IMR-90 (cell line): Measurements from ENCODE around the gene ACCSL. TPM values are rescaled to one million over a fixed set of nuclear protein-coding genes. Genes with fewer than 3 reads are reported as not detected.

ENCODE experiments used
- ATAC-seq: fragments of 200-7000 bp; cut with Tn5 transposase; 2 replicates; pipeline ENCODE4 v1.9.1; 2020; ENCODE audit warnings: low read depth, mild to moderate bottlenecking, moderate library complexity
- BruUV-seq: library from RNA; stranded (reverse); fragments of 400-500 nt; replicated peaks from 2 replicates; lab custom pipeline; 2021; lab: Mats Ljungman, UMichigan
- CTCF ChIA-PET: fragments of 300-600 bp; formaldehyde crosslinking; extraction: SDS; loops from one replicate; lab custom pipeline; 2021; ENCODE audit warnings: antibody characterized with exemption; lab: Yijun Ruan, JAX
- POLR2A ChIA-PET: fragments of 300-600 bp; sonication (Branson Sonifier 250); formaldehyde crosslinking; loops from one replicate; lab custom pipeline; 2022; ENCODE audit warnings: antibody characterized with exemption; ENCODE audit not compliant: unreplicated experiment; lab: Charles Lee
- DNase-seq: peaks from one replicate; pipeline ENCODE4 v3.0.0; 2013
- H2AFZ ChIP-seq: replicated peaks from 2 replicates; pipeline ENCODE3; 2013; ENCODE audit warnings: low read length, mild to moderate bottlenecking; ENCODE audit not compliant: poor library complexity
- H2AK5ac ChIP-seq: 2 replicates; pipeline ENCODE4 v1.6.1; 2013; ENCODE audit warnings: low read depth, low read length, inconsistent platforms
- H2AK9ac ChIP-seq: replicated peaks from 2 replicates; pipeline ENCODE3; 2013; ENCODE audit warnings: mild to moderate bottlenecking, low read depth, low read length, moderate library complexity; ENCODE audit not compliant: poor library complexity
- H2BK120ac ChIP-seq: 2 replicates; pipeline ENCODE4 v1.6.1; 2013; ENCODE audit warnings: low read depth, low read length, inconsistent platforms
- H2BK15ac ChIP-seq: 3 replicates; pipeline ENCODE4 v1.6.1; 2013; ENCODE audit warnings: low read depth, low read length, inconsistent platforms
- H2BK20ac ChIP-seq: 2 replicates; pipeline ENCODE4 v1.6.1; 2013; ENCODE audit warnings: low read depth, mild to moderate bottlenecking, inconsistent platforms, low read length, moderate library complexity
- H2BK5ac ChIP-seq: 2 replicates; pipeline ENCODE4 v1.6.1; 2013; ENCODE audit warnings: mild to moderate bottlenecking, low read depth, low read length, inconsistent platforms; ENCODE audit not compliant: poor library complexity, severe bottlenecking
- H3K14ac ChIP-seq: replicated peaks from 2 replicates; pipeline ENCODE4 v1.6.1; 2013; ENCODE audit warnings: low read depth, low read length, inconsistent platforms
- H3K18ac ChIP-seq: 2 replicates; pipeline ENCODE4 v1.6.1; 2013; ENCODE audit warnings: low read depth, low read length, control low read depth
- H3K23ac ChIP-seq: 2 replicates; pipeline ENCODE4 v1.6.1; 2013; ENCODE audit warnings: low read depth, low read length, inconsistent platforms
- H3K27ac ChIP-seq: 2 replicates; pipeline ENCODE4 v1.5.1; 2013; ENCODE audit warnings: mild to moderate bottlenecking, control low read depth, low read length; ENCODE audit not compliant: insufficient read depth
- H3K27me3 ChIP-seq: 2 replicates; pipeline ENCODE4 v1.6.1; 2013; ENCODE audit warnings: low read length; ENCODE audit not compliant: control insufficient read depth, insufficient read depth
- H3K36me3 ChIP-seq: 2 replicates; pipeline ENCODE4 v1.6.1; 2013; ENCODE audit warnings: low read length, mixed read lengths; ENCODE audit not compliant: control insufficient read depth, insufficient read depth
- H3K4ac ChIP-seq: 2 replicates; pipeline ENCODE4 v1.6.1; 2013; ENCODE audit warnings: low read depth, low read length, inconsistent platforms
- H3K4me1 ChIP-seq: 2 replicates; pipeline ENCODE4 v1.6.1; 2013; ENCODE audit warnings: low read length, mixed read lengths; ENCODE audit not compliant: control insufficient read depth, insufficient read depth
- H3K4me2 ChIP-seq: 2 replicates; pipeline ENCODE4 v1.6.1; 2013; ENCODE audit warnings: low read depth, mild to moderate bottlenecking, control low read depth, low read length, moderate library complexity
- H3K4me3 ChIP-seq: 2 replicates; pipeline ENCODE4 v1.5.1; 2013; ENCODE audit warnings: low read depth, mild to moderate bottlenecking, control low read depth, low read length, moderate library complexity; ENCODE audit not compliant: insufficient read depth
- H3K56ac ChIP-seq: 2 replicates; pipeline ENCODE4 v1.6.1; 2013; ENCODE audit warnings: low read length, inconsistent platforms; ENCODE audit not compliant: insufficient read depth; ENCODE audit errors: extremely low read depth
- H3K79me1 ChIP-seq, 2 experiments: 2 replicates each; pipeline ENCODE4 v1.6.1; 2013; ENCODE audit warnings: low read length in 2 of 2, inconsistent platforms in 1 of 2, low read depth in 1 of 2
- H3K9ac ChIP-seq: 2 replicates; pipeline ENCODE4 v1.6.1; 2013; ENCODE audit warnings: low read depth, low read length, control low read depth
- H3K9me1 ChIP-seq: 2 replicates; pipeline ENCODE4 v1.6.1; 2013; ENCODE audit warnings: low read length, inconsistent platforms; ENCODE audit not compliant: insufficient read depth
- H3K9me3 ChIP-seq: 2 replicates; pipeline ENCODE4 v1.6.1; 2013; ENCODE audit warnings: low read length; ENCODE audit not compliant: control insufficient read depth, insufficient read depth
- H4K20me1 ChIP-seq: 2 replicates; pipeline ENCODE4 v1.6.1; 2013; ENCODE audit warnings: low read length, inconsistent platforms; ENCODE audit not compliant: insufficient read depth
- H4K5ac ChIP-seq: 2 replicates; pipeline ENCODE4 v1.6.1; 2013; ENCODE audit warnings: mild to moderate bottlenecking, low read depth, low read length, control low read depth
- H4K8ac ChIP-seq, 2 experiments: 2 replicates each; pipeline ENCODE4 v1.6.1; 2013; ENCODE audit warnings: low read depth in 2 of 2, low read length in 2 of 2, control low read depth in 1 of 2, inconsistent platforms in 1 of 2
- H4K91ac ChIP-seq: 2 replicates; pipeline ENCODE4 v1.6.1; 2013; ENCODE audit warnings: low read depth, low read length, inconsistent platforms; ENCODE audit not compliant: insufficient read depth
- BHLHE40 ChIP-seq: fragments of 150-350 bp; IDR thresholded peaks from 2 replicates; pipeline ENCODE4 v1.6.1; 2016; ENCODE audit warnings: mild to moderate bottlenecking, low read depth, low read length
- CEBPB ChIP-seq: IDR thresholded peaks from 2 replicates; pipeline ENCODE4 v1.6.1; 2012; ENCODE audit warnings: low read depth, low read length, improper control_type of control experiment
- CHD1 ChIP-seq: IDR thresholded peaks from 2 replicates; pipeline ENCODE4 v1.6.1; 2012; ENCODE audit warnings: low read depth, low read length, improper control_type of control experiment
- CTCF ChIP-seq: conservative IDR thresholded peaks from 2 replicates; pipeline ENCODE4 v1.5.1; 2012; ENCODE audit warnings: mild to moderate bottlenecking, low read depth, low read length, improper control_type of control experiment
- ELK1 ChIP-seq: fragments of 150-350 bp; IDR thresholded peaks from 2 replicates; pipeline ENCODE4 v1.6.1; 2016; ENCODE audit warnings: low read depth, mild to moderate bottlenecking, low read length, moderate library complexity, borderline replicate concordance
- FOS ChIP-seq: fragments of 150-350 bp; IDR thresholded peaks from 2 replicates; pipeline ENCODE4 v1.6.1; 2016; ENCODE audit warnings: low read depth, low read length
- MAFK ChIP-seq: IDR thresholded peaks from 2 replicates; pipeline ENCODE4 v1.6.1; 2012; ENCODE audit warnings: low read depth, low read length, improper control_type of control experiment
- NFE2L2 ChIP-seq: fragments of 150-350 bp; IDR thresholded peaks from 2 replicates; pipeline ENCODE4 v1.6.1; 2016; ENCODE audit warnings: low read depth, mild to moderate bottlenecking, low read length
- POLR2A ChIP-seq: IDR thresholded peaks from 2 replicates; pipeline ENCODE4 v1.6.1; 2012; ENCODE audit warnings: mild to moderate bottlenecking, low read depth, low read length
- RCOR1 ChIP-seq: IDR thresholded peaks from 2 replicates; pipeline ENCODE4 v1.6.1; 2012; ENCODE audit warnings: mild to moderate bottlenecking, low read length, improper control_type of control experiment; ENCODE audit not compliant: insufficient replicate concordance
- RFX5 ChIP-seq: IDR thresholded peaks from 2 replicates; pipeline ENCODE4 v1.8.0; 2012; ENCODE audit warnings: low read depth, mild to moderate bottlenecking, low read length, moderate library complexity
- SMC3 ChIP-seq: fragments of 150-350 bp; IDR thresholded peaks from 2 replicates; pipeline ENCODE4 v1.6.1; 2016; ENCODE audit warnings: low read depth, mild to moderate bottlenecking, antibody characterized with exemption, low read length, moderate library complexity
- USF2 ChIP-seq: fragments of 150-350 bp; IDR thresholded peaks from 2 replicates; pipeline ENCODE4 v1.6.1; 2017; ENCODE audit warnings: mild to moderate bottlenecking, antibody characterized with exemption, low read length, low read depth
- WGBS, 2 experiments: methylation state at CpG; one replicate each; pipeline versions ENCODE4 v1.1.5 to v1.1.7; 2013; ENCODE audit warnings: missing lambda C conversion rate in 2 of 2; ENCODE audit not compliant: insufficient read length in 1 of 2; ENCODE audit errors: extremely low coverage in 2 of 2; 5-methylcytosine and 5-hydroxymethylcytosine counted together
- dilution Hi-C: fragments of 300-500 bp; cut with HindIII; formaldehyde crosslinking; loops from one replicate; pipeline ENCODE4 v1.14.3; 2018; ENCODE audit warnings: low sequenced_read_pairs; ENCODE audit not compliant: unreplicated experiment
- in situ Hi-C: fragments of 300-500 bp; cut with MboI; formaldehyde crosslinking; loops from 3 replicates; pipeline ENCODE4 v1.14.3; 2019; ENCODE audit warnings: low sequenced_read_pairs, inconsistent platforms, mixed read lengths
- intact Hi-C: fragments of 100-400 bp; cut with micrococcal nuclease; formaldehyde crosslinking; loops from 2 replicates; pipeline ENCODE4 v1.10.0; 2022
- polyA plus RNA-seq, 3 experiments: library from polyadenylated mRNA; depleted of rRNA; stranded (reverse); fragments of >200 nt; gene quantifications; 2 replicates each; pipeline ENCODE4 v1.2.3, GENCODE V29; 2012; ENCODE audit warnings: low replicate concordance in 1 of 3
- total RNA-seq: library from RNA; depleted of rRNA; stranded (reverse); fragments of >200 nt; gene quantifications from 2 replicates; pipeline ENCODE4 v1.2.3, GENCODE V29; 2012

Gene ACCSL
- total and polyA plus RNA-seq, 2 of the 4 experiments (the other 2 are of a cell fraction), result not detected

- in situ Hi-C loops, result no loop called here
- CTCF ChIA-PET, result no interaction called here
- no peak for ATAC-seq
Measured at GRCh38 chr11:44057340-44057739, 9.6 kb downstream of the ACCSL start.

More at GRCh38 chr11:44057340-44057739, 9.6 kb downstream of the ACCSL start:
- Histone ChIP-seq H3K4ac (no peak overlapping the region), H3K79me1 (no peaks in the 10 kb centered on the region), H4K8ac (no peak overlapping the region), H3K4me3 (no peak overlapping the region), H4K5ac (no peak overlapping the region), H4K91ac (no peak overlapping the region), H3K4me2 (no peak overlapping the region), H3K14ac (no peak overlapping the region), H2BK120ac (no peak overlapping the region), H3K9me1 (no peaks in the 10 kb centered on the region), H2BK5ac (no peak overlapping the region), H3K9ac (no peak overlapping the region), H3K36me3 (no peaks in the 10 kb centered on the region), H2AFZ (no peak overlapping the region), H2AK5ac (no peak overlapping the region), H3K56ac (no peak overlapping the region), H3K27me3 (peaks cover 20% of the 10 kb centered on the region), H4K20me1 (no peaks in the 10 kb centered on the region), H3K9me3 (no peaks in the 10 kb centered on the region), H3K23ac (no peak overlapping the region), H2BK15ac (no peak overlapping the region), H3K4me1 (no peaks in the 10 kb centered on the region), H3K18ac (no peak overlapping the region), H2BK20ac (no peak overlapping the region), H3K27ac (no peak overlapping the region), H2AK9ac (no peak overlapping the region)
- WGBS, 2 experiments, result no CpG with 5 or more reads among the region's 6 CpGs
- BruUV-seq, result no TSS peak
- DNase-seq, result no peak
- dilution Hi-C loops, result no loop called here
- no peak for TF ChIP-seq BHLHE40
- no peak for TF ChIP-seq CEBPB
- no peak for TF ChIP-seq ELK1
- TF ChIP-seq USF2, result no peak
- TF ChIP-seq CHD1, result no peak
- TF ChIP-seq NFE2L2, result no peak
- TF ChIP-seq SMC3, result no peak
- no peak for TF ChIP-seq RCOR1
- no peak for TF ChIP-seq RFX5
- no peak for TF ChIP-seq CTCF
- TF ChIP-seq FOS, result no peak
- no peak for TF ChIP-seq MAFK
- no peak for TF ChIP-seq POLR2A
- intact Hi-C loops, result no loop called here
- POLR2A ChIA-PET, result no interaction called here
